CD14-positive monocyte (primary cell): ENCODE data around the gene PRR16. TPM values are rescaled to one million over a fixed set of nuclear protein-coding genes. Genes with fewer than 3 reads are reported as not detected.

Experiments
- DNase-seq, 3 donors: peaks; one replicate each; pipeline ENCODE4 v3.0.0-alpha.2; 2011 to 2022
- H2AFZ ChIP-seq: 2 replicates; pipeline ENCODE4 v1.6.0; 2012; ENCODE audit warnings: mild to moderate bottlenecking, low read depth, low read length, inconsistent platforms; ENCODE audit not compliant: insufficient read depth, poor library complexity, severe bottlenecking
- H3K27ac ChIP-seq, 2 donors: 1 replicate in 1 of 2; 2 replicates in 1 of 2; pipeline ENCODE4 v1.5.1; 2012 to 2013; ENCODE audit warnings: low read length in 2 of 2, control low read depth in 1 of 2, inconsistent platforms in 1 of 2, low read depth in 1 of 2, mild to moderate bottlenecking in 1 of 2
- H3K27me3 ChIP-seq, 2 donors: one replicate each; pipeline versions ENCODE4 v1.6.0 to v1.6.1; 2011 to 2013; ENCODE audit warnings: low read length in 2 of 2; ENCODE audit not compliant: control insufficient read depth in 2 of 2, insufficient read depth in 2 of 2
- H3K36me3 ChIP-seq, 2 donors: replicated peaks in 1 of 2; 1 replicate in 1 of 2; 2 replicates in 1 of 2; pipeline versions ENCODE4 v1.5.1 to v1.6.1; 2012 to 2013; ENCODE audit warnings: low read length in 2 of 2, control low read depth in 1 of 2, inconsistent platforms in 1 of 2, mild to moderate bottlenecking in 1 of 2; ENCODE audit not compliant: insufficient read depth in 2 of 2, control insufficient read depth in 1 of 2
- H3K4me1 ChIP-seq, 2 donors: 1 replicate in 1 of 2; 2 replicates in 1 of 2; pipeline versions ENCODE4 v1.5.1 to v1.6.1; 2012 to 2013; ENCODE audit warnings: low read length in 2 of 2, control low read depth in 1 of 2, inconsistent platforms in 1 of 2, mild to moderate bottlenecking in 1 of 2, moderate library complexity in 1 of 2; ENCODE audit not compliant: insufficient read depth in 2 of 2, control insufficient read depth in 1 of 2
- H3K4me2 ChIP-seq: replicated peaks from 2 replicates; pipeline ENCODE3; 2012; ENCODE audit warnings: low read length, moderate library complexity, mild to moderate bottlenecking; ENCODE audit not compliant: poor library complexity, severe bottlenecking; ENCODE audit errors: extremely low read depth
- H3K4me3 ChIP-seq, 3 experiments: fragments of 200-600 bp in 1 of 3; sonication (generic) in 1 of 3; replicated peaks in 1 of 3; 1 replicate in 2 of 3; 2 replicates in 1 of 3; pipeline ENCODE4 v1.5.1; 2011 to 2013; ENCODE audit warnings: low read length in 3 of 3, mild to moderate bottlenecking in 3 of 3, control low read depth in 2 of 3, low read depth in 2 of 3, inconsistent platforms in 1 of 3, moderate library complexity in 1 of 3
- H3K79me2 ChIP-seq: 2 replicates; pipeline ENCODE4 v1.6.0; 2012; ENCODE audit warnings: mild to moderate bottlenecking, control low read depth, inconsistent platforms, low read length, moderate library complexity; ENCODE audit not compliant: insufficient read depth
- H3K9ac ChIP-seq: 2 replicates; pipeline ENCODE4 v1.6.0; 2017; ENCODE audit warnings: low read length, mild to moderate bottlenecking; ENCODE audit not compliant: insufficient read depth, poor library complexity, severe bottlenecking
- H3K9me3 ChIP-seq, 2 donors: replicated peaks in 1 of 2; 1 replicate in 1 of 2; 2 replicates in 1 of 2; pipeline versions ENCODE4 v1.5.1 to v1.6.1; 2012 to 2013; ENCODE audit warnings: low read length in 2 of 2, control low read depth in 1 of 2; ENCODE audit not compliant: control insufficient read depth in 1 of 2, insufficient read depth in 1 of 2
- H4K20me1 ChIP-seq: 2 replicates; pipeline ENCODE4 v1.6.0; 2012; ENCODE audit warnings: mild to moderate bottlenecking, low read length, control low read depth, moderate library complexity; ENCODE audit not compliant: insufficient read depth
- H3K27ac Mint-ChIP-seq, 7 donors: one replicate each; pipeline ENCODE4 v1.8.0; 2020; ENCODE audit warnings: mild to moderate bottlenecking in 7 of 7, mixed read lengths in 7 of 7, moderate library complexity in 6 of 7, inconsistent platforms in 2 of 7
- H3K27me3 Mint-ChIP-seq, 3 donors: one replicate each; pipeline ENCODE4 v1.8.0; 2021 to 2022; ENCODE audit warnings: low read depth in 3 of 3, mild to moderate bottlenecking in 3 of 3, mixed read lengths in 3 of 3, moderate library complexity in 3 of 3, inconsistent platforms in 1 of 3
- H3K36me3 Mint-ChIP-seq, 2 donors: one replicate each; pipeline ENCODE4 v1.8.0; 2020; ENCODE audit warnings: mixed read lengths in 2 of 2, inconsistent platforms in 1 of 2, mild to moderate bottlenecking in 1 of 2
- H3K4me1 Mint-ChIP-seq: one replicate; pipeline ENCODE4 v1.8.0; 2020; ENCODE audit warnings: mild to moderate bottlenecking, mixed read lengths
- H3K4me3 Mint-ChIP-seq, 2 donors: one replicate each; pipeline ENCODE4 v1.8.0; 2020; ENCODE audit warnings: mild to moderate bottlenecking in 2 of 2, mixed read lengths in 2 of 2, moderate library complexity in 1 of 2
- H3K9me3 Mint-ChIP-seq, 7 donors: one replicate each; pipeline ENCODE4 v1.8.0; 2020 to 2022; ENCODE audit warnings: mixed read lengths in 7 of 7, mild to moderate bottlenecking in 6 of 7, moderate library complexity in 6 of 7, inconsistent platforms in 2 of 7
- WGBS: methylation state at CpG from one replicate; pipeline ENCODE4 v1.1.5; 2013; ENCODE audit warnings: missing lambda C conversion rate; ENCODE audit not compliant: insufficient coverage; 5-methylcytosine and 5-hydroxymethylcytosine counted together
- intact Hi-C, 2 donors: fragments of 100-400 bp; cut with micrococcal nuclease; formaldehyde crosslinking; loops; one replicate each; pipeline versions ENCODE4 v1.15.0 to v1.15.1; 2023
- polyA plus RNA-seq, 3 donors: library from polyadenylated mRNA; depleted of rRNA in 1 of 3; unstranded in 2 of 3; stranded (reverse) in 1 of 3; fragments of 300-500 nt in 2 of 3; fragments of >200 nt in 1 of 3; fragmentation: Illumina TruSeq in 2 of 3; gene quantifications; 1 replicate in 2 of 3; 2 replicates in 1 of 3; pipeline ENCODE4 v1.2.3, GENCODE V29; 2012 to 2021
- TF ChIP-seq, protein P1 (sequence below): fragments of 200-600 bp; IDR thresholded peaks from one replicate; pipeline ENCODE4 v1.8.0; 2022; ENCODE audit warnings: antibody characterized with exemption, mild to moderate bottlenecking

Gene PRR16
- polyA plus RNA-seq, 3 donors = 0.14 to 0.74 (median 0.56) TPM

DNA sequence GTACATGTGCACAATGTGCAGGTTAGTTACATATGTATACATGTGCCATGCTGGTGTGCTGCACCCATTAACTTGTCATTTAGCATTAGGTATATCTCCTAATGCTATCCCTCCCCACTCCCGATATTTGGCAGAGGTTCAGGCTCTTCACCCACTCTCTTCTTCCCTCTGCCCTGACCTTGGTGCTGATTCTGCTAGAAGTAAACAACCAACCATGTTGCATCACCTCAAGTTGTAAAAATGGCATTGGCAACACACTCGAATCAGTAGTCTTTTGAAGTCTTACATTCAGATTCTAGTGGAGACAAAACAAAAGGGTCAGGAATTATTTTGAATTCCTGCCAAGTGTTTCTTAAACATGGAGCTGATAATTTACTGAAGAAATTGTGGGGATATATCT, 40.0 kb downstream of the PRR16 start:
- no peak overlapping the region for H3K9ac ChIP-seq
- no peak for DNase-seq
- no peak overlapping the region for H3K27ac ChIP-seq
- no peak overlapping the region for H3K4me3 Mint-ChIP-seq
- H3K36me3 ChIP-seq = no peaks in the 10 kb centered on the region
- no peak overlapping the region for H3K4me3 ChIP-seq
- no CpG with 5 or more reads among the region's 2 CpGs for WGBS
- peaks cover 0 to 5% (median 0%) of the 10 kb centered on the region in 7 donors for H3K9me3 Mint-ChIP-seq
- H2AFZ ChIP-seq = no peak overlapping the region
- no peaks in the 10 kb centered on the region for H3K4me1 Mint-ChIP-seq
- no peaks in the 10 kb centered on the region for H3K79me2 ChIP-seq
- intact Hi-C loops = no loop called here
- H3K4me1 ChIP-seq = no peaks in the 10 kb centered on the region
- TF ChIP-seq, protein P1, sequence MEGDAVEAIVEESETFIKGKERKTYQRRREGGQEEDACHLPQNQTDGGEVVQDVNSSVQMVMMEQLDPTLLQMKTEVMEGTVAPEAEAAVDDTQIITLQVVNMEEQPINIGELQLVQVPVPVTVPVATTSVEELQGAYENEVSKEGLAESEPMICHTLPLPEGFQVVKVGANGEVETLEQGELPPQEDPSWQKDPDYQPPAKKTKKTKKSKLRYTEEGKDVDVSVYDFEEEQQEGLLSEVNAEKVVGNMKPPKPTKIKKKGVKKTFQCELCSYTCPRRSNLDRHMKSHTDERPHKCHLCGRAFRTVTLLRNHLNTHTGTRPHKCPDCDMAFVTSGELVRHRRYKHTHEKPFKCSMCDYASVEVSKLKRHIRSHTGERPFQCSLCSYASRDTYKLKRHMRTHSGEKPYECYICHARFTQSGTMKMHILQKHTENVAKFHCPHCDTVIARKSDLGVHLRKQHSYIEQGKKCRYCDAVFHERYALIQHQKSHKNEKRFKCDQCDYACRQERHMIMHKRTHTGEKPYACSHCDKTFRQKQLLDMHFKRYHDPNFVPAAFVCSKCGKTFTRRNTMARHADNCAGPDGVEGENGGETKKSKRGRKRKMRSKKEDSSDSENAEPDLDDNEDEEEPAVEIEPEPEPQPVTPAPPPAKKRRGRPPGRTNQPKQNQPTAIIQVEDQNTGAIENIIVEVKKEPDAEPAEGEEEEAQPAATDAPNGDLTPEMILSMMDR = no peak
- H3K9me3 ChIP-seq = no peaks in the 10 kb centered on the region
- H3K36me3 Mint-ChIP-seq = no peaks in the 10 kb centered on the region
- H3K27me3 ChIP-seq = no peaks in the 10 kb centered on the region
- H3K4me2 ChIP-seq = no peak overlapping the region
- no peaks in the 10 kb centered on the region for H3K27me3 Mint-ChIP-seq
- H4K20me1 ChIP-seq = no peaks in the 10 kb centered on the region
- no peak overlapping the region for H3K27ac Mint-ChIP-seq

DNA sequence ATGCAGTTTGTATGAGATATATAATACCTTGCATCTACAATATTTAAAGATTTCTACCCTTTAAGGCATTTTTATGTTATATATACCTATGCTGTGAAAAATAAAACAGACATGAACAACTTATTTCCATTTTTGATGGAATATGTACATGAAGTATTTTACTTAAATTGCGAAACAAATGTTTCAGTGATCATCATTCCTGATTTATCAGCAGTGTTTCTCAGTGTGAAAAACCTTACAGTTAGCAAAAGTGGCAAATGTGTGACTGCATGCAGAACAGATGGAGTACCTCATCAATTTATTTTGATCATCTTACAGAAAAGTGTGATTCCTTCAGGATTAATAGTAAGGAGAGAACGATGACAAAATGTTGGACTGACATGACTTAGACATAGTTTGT, 43.1 kb downstream of the PRR16 start:
- Histone ChIP-seq H3K79me2 (no peaks in the 10 kb centered on the region), H3K36me3 (no peaks in the 10 kb centered on the region), H4K20me1 (no peaks in the 10 kb centered on the region), H3K9ac (no peak overlapping the region), H3K9me3 (no peaks in the 10 kb centered on the region), H3K4me3 (no peak overlapping the region), H3K4me1 (no peaks in the 10 kb centered on the region), H3K27ac (no peak overlapping the region), H3K4me2 (no peak overlapping the region), H2AFZ (no peak overlapping the region), H3K27me3 (no peaks in the 10 kb centered on the region)
- TF ChIP-seq, protein P1 = no peak
- DNase-seq = no peak
- no CpG with 5 or more reads among the region's 2 CpGs for WGBS
- no peaks in the 10 kb centered on the region for H3K36me3 Mint-ChIP-seq
- no peak overlapping the region for H3K4me3 Mint-ChIP-seq
- no peaks in the 10 kb centered on the region for H3K4me1 Mint-ChIP-seq
- no peak overlapping the region for H3K27ac Mint-ChIP-seq
- H3K27me3 Mint-ChIP-seq = peaks cover 0 to 2% (median 0%) of the 10 kb centered on the region in 3 donors
- intact Hi-C loops = no loop called here
- no peaks in the 10 kb centered on the region for H3K9me3 Mint-ChIP-seq
